ENCODE measurements around the gene UNC5B.

- no peak for TF ChIP-seq CTCF (IDR thresholded peaks at IDR 0.05)
- no peak for TF ChIP-seq POLR2A (IDR thresholded peaks at IDR 0.05)
Measured at GRCh38 chr10:71351628-71352319, 139.4 kb downstream of the UNC5B start.
